GM12878 (cell line): ENCODE data around the gene SERPINH1. TPM values are rescaled to one million over a fixed set of nuclear protein-coding genes. Genes with fewer than 3 reads are reported as not detected.

Source experiments
- ATAC-seq: fragments of 200-7000 bp; cut with Tn5 transposase; 3 replicates; pipeline ENCODE4 v1.9.1; 2020; ENCODE audit warnings: mild to moderate bottlenecking, moderate library complexity
- BruUV-seq: library from RNA; stranded (reverse); fragments of 400-500 nt; replicated peaks from 2 replicates; lab custom pipeline; 2021; lab: Mats Ljungman, UMichigan
- CTCF ChIA-PET: fragments of 300-600 bp; sonication (Branson Sonifier 250); formaldehyde crosslinking; extraction: SDS; loops from one replicate; lab custom pipeline; 2021; ENCODE audit warnings: inconsistent platforms; lab: Yijun Ruan, JAX
- POLR2A ChIA-PET: fragments of 350-600 bp; formaldehyde crosslinking; extraction: SDS; loops from one replicate; lab custom pipeline; 2021; ENCODE audit warnings: inconsistent platforms; lab: Charles Lee
- RAD21 ChIA-PET: fragments of 300-600 bp; sonication (Branson Sonifier 250); formaldehyde crosslinking; loops from one replicate; lab custom pipeline; 2023; ENCODE audit warnings: antibody characterized with exemption; ENCODE audit not compliant: unreplicated experiment; lab: Charles Lee
- SMC1A ChIA-PET: fragments of 300-600 bp; sonication (Branson Sonifier 250); formaldehyde crosslinking; loops from one replicate; lab custom pipeline; 2023; ENCODE audit not compliant: unreplicated experiment, uncharacterized antibody; lab: Charles Lee
- DNase-seq: peaks from one replicate; pipeline ENCODE4 v3.0.0-alpha.2; 2011; ENCODE audit warnings: low read depth, low spot score
- FAIRE-seq: peaks from 3 replicates; lab custom pipeline; 2011; peaks lifted over from hg19 to GRCh38; lab: Jason Lieb, UNC
- H2AFZ ChIP-seq: 2 replicates; pipeline ENCODE4 v1.6.0; 2011; ENCODE audit warnings: low read depth, low read length, control low read depth; ENCODE audit not compliant: control insufficient read depth
- H3K27ac ChIP-seq: 2 replicates; pipeline ENCODE4 v1.5.1; 2011; ENCODE audit warnings: control low read depth; ENCODE audit not compliant: control insufficient read depth, insufficient read depth
- H3K27me3 ChIP-seq, 2 experiments: replicated peaks in 1 of 2; 2 replicates each; pipeline versions ENCODE4 v1.6.0 to v1.6.1; 2011; ENCODE audit warnings: low read length in 1 of 2; ENCODE audit not compliant: control insufficient read depth in 2 of 2, insufficient read depth in 2 of 2
- H3K36me3 ChIP-seq, 2 experiments: 2 replicates each; pipeline ENCODE4 v1.5.1; 2011; ENCODE audit warnings: low read length in 1 of 2; ENCODE audit not compliant: control insufficient read depth in 2 of 2, insufficient read depth in 2 of 2
- H3K4me1 ChIP-seq: 2 replicates; pipeline ENCODE4 v1.6.1; 2011; ENCODE audit warnings: mild to moderate bottlenecking, low read length, moderate library complexity, mixed read lengths; ENCODE audit not compliant: control insufficient read depth, insufficient read depth
- H3K4me2 ChIP-seq: 2 replicates; pipeline ENCODE4 v1.6.0; 2011; ENCODE audit warnings: control low read depth; ENCODE audit not compliant: control insufficient read depth, insufficient read depth
- H3K4me3 ChIP-seq: fragments of 200-600 bp; sonication (generic); 2 replicates; pipeline ENCODE4 v1.5.1; 2016
- H3K79me2 ChIP-seq: 2 replicates; pipeline ENCODE4 v1.6.0; 2011; ENCODE audit warnings: low read length; ENCODE audit not compliant: control insufficient read depth, insufficient read depth
- H3K9ac ChIP-seq: 2 replicates; pipeline ENCODE4 v1.8.0; 2011; ENCODE audit warnings: low read length, control low read depth, mixed read lengths; ENCODE audit not compliant: control insufficient read depth, insufficient read depth
- H3K9me3 ChIP-seq: replicated peaks from 3 replicates; pipeline ENCODE4 v1.5.1; 2011; ENCODE audit warnings: mild to moderate bottlenecking, low read length; ENCODE audit not compliant: control insufficient read depth, insufficient read depth
- H4K20me1 ChIP-seq: 2 replicates; pipeline ENCODE4 v1.6.0; 2011; ENCODE audit not compliant: control insufficient read depth, insufficient read depth
- CHD1 ChIP-seq: IDR thresholded peaks from 2 replicates; pipeline ENCODE4 v1.6.1; 2012; ENCODE audit warnings: low read depth, low read length, improper control_type of control experiment
- FOXK2 ChIP-seq: fragments of 450-650 bp; IDR thresholded peaks from 2 replicates; pipeline ENCODE4 v1.6.1; 2017; ENCODE audit warnings: mild to moderate bottlenecking, moderate library complexity
- HDGF ChIP-seq: fragments of 450-650 bp; IDR thresholded peaks from 2 replicates; pipeline ENCODE4 v1.6.1; 2016; ENCODE audit warnings: antibody characterized with exemption
- IRF4 ChIP-seq: IDR thresholded peaks from 2 replicates; pipeline ENCODE4 v1.6.1; 2011; ENCODE audit warnings: low read depth, low read length
- KAT2A ChIP-seq: conservative IDR thresholded peaks from 2 replicates; pipeline ENCODE4 v1.6.1; 2011; ENCODE audit warnings: low read depth, low read length; ENCODE audit not compliant: control insufficient read depth
- MTA2 ChIP-seq: fragments of 450-650 bp; IDR thresholded peaks from 2 replicates; pipeline ENCODE4 v1.6.1; 2016; ENCODE audit warnings: low read depth, mild to moderate bottlenecking, moderate library complexity
- PAX5 ChIP-seq: IDR thresholded peaks from 2 replicates; pipeline ENCODE4 v1.6.1; 2011; ENCODE audit warnings: low read depth, low read length, borderline replicate concordance
- POLR2AphosphoS5 ChIP-seq: IDR thresholded peaks from 2 replicates; pipeline ENCODE4 v1.6.1; 2011; ENCODE audit warnings: mild to moderate bottlenecking, low read length, inconsistent platforms
- TCF3 ChIP-seq: IDR thresholded peaks from 2 replicates; pipeline ENCODE4 v1.6.1; 2012; ENCODE audit warnings: low read depth, mild to moderate bottlenecking, low read length, borderline replicate concordance; ENCODE audit not compliant: insufficient read depth
- ZNF622 ChIP-seq: fragments of 450-650 bp; IDR thresholded peaks from 2 replicates; pipeline ENCODE4 v1.6.1; 2017; ENCODE audit warnings: mild to moderate bottlenecking, inconsistent platforms
- WGBS: methylation state at CpG from one replicate; pipeline ENCODE4 v1.1.6; 2016; ENCODE audit warnings: low lambda C conversion rate; ENCODE audit not compliant: insufficient replicate concordance, insufficient coverage; ENCODE audit errors: missing lambda C conversion rate; 5-methylcytosine and 5-hydroxymethylcytosine counted together
- in situ Hi-C: fragments of 300-500 bp; cut with MboI; formaldehyde crosslinking; loops from 9 replicates; pipeline ENCODE4 v1.14.3; 2018; ENCODE audit warnings: mixed read lengths
- intact Hi-C: fragments of 100-400 bp; cut with micrococcal nuclease; formaldehyde crosslinking; loops from one replicate; pipeline ENCODE4 v1.14.2; 2022; ENCODE audit not compliant: unreplicated experiment
- polyA plus RNA-seq, 11 experiments: library from polyadenylated mRNA; depleted of rRNA in 4 of 11; unstranded in 6 of 11; stranded (reverse) in 5 of 11; fragments of >200 nt; fragmentation: Nextera tagmentation in 4 of 11; fragmentation: Illumina TruSeq in 1 of 11; extraction: Ambion mirVana in 4 of 11; extraction: Trizol in 1 of 11; gene quantifications; 1 replicate in 1 of 11; 2 replicates in 10 of 11; pipeline versions ENCODE4 v1.2.1 to v1.2.3, GENCODE V29; 2011 to 2016; ENCODE audit warnings: inconsistent platforms in 2 of 11, missing spikeins in 2 of 11, low read depth in 1 of 11
- total RNA-seq, 4 experiments: library from RNA; depleted of rRNA in 3 of 4; stranded (reverse); fragments of >200 nt in 3 of 4; fragmentation: Illumina TruSeq in 1 of 4; extraction: Trizol in 1 of 4; gene quantifications; 2 replicates each; pipeline versions ENCODE4 v1.2.1 to v1.2.3, GENCODE V29; 2013 to 2021
- TF ChIP-seq, protein P1 (sequence below): fragments of 450-650 bp; IDR thresholded peaks from 2 replicates; pipeline ENCODE4 v1.6.1; 2017; ENCODE audit warnings: borderline replicate concordance
- TF ChIP-seq, protein P2 (sequence below): fragments of 450-650 bp; formaldehyde crosslinking; IDR thresholded peaks from 2 replicates; pipeline ENCODE4 v1.4.0; 2020; ENCODE audit warnings: mild to moderate bottlenecking, moderate library complexity

Gene SERPINH1
- total and polyA plus RNA-seq, 10 of the 15 experiments (the other 5 are each of a cell fraction or from before 2014, with no cell fraction given): 0.34 to 19.8 (median 13.7) TPM

- in situ Hi-C loops: no loop called here
- CTCF ChIA-PET: interaction anchor here (1.1 to 1.9 kb wide), 2 partner anchors 9 to 140 kb away, joined by 3 to 8 read pairs; no protein-coding TSS in a partner anchor
Measured at GRCh38 chr11:75589051-75589450, 27.0 kb downstream of the SERPINH1 start.

More at GRCh38 chr11:75589051-75589450, 27.0 kb downstream of the SERPINH1 start:
- Histone ChIP-seq H3K36me3 (no peaks in the 10 kb centered on the region), H3K4me3 (no peak overlapping the region), H3K9ac (no peak overlapping the region), H3K4me2 (no peak overlapping the region), H3K27me3 (no peaks in the 10 kb centered on the region), H3K9me3 (no peaks in the 10 kb centered on the region), H2AFZ (no peak overlapping the region), H3K79me2 (no peaks in the 10 kb centered on the region), H4K20me1 (no peaks in the 10 kb centered on the region), H3K4me1 (no peaks in the 10 kb centered on the region; the same call in 1 of the 2 replicates), H3K27ac (no peak overlapping the region)
- FAIRE-seq (no peak), ATAC-seq (no peak), DNase-seq (no peak)
- BruUV-seq: no TSS peak
- TF ChIP-seq HDGF (no peak), KAT2A (no peak), TCF3 (no peak), ZNF622 (no peak), FOXK2 (no peak), IRF4 (no peak), POLR2AphosphoS5 (no peak), MTA2 (no peak), CHD1 (no peak), PAX5 (no peak)
- TF ChIP-seq, protein P1, sequence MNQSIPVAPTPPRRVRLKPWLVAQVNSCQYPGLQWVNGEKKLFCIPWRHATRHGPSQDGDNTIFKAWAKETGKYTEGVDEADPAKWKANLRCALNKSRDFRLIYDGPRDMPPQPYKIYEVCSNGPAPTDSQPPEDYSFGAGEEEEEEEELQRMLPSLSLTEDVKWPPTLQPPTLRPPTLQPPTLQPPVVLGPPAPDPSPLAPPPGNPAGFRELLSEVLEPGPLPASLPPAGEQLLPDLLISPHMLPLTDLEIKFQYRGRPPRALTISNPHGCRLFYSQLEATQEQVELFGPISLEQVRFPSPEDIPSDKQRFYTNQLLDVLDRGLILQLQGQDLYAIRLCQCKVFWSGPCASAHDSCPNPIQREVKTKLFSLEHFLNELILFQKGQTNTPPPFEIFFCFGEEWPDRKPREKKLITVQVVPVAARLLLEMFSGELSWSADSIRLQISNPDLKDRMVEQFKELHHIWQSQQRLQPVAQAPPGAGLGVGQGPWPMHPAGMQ: no peak
- TF ChIP-seq, protein P2, sequence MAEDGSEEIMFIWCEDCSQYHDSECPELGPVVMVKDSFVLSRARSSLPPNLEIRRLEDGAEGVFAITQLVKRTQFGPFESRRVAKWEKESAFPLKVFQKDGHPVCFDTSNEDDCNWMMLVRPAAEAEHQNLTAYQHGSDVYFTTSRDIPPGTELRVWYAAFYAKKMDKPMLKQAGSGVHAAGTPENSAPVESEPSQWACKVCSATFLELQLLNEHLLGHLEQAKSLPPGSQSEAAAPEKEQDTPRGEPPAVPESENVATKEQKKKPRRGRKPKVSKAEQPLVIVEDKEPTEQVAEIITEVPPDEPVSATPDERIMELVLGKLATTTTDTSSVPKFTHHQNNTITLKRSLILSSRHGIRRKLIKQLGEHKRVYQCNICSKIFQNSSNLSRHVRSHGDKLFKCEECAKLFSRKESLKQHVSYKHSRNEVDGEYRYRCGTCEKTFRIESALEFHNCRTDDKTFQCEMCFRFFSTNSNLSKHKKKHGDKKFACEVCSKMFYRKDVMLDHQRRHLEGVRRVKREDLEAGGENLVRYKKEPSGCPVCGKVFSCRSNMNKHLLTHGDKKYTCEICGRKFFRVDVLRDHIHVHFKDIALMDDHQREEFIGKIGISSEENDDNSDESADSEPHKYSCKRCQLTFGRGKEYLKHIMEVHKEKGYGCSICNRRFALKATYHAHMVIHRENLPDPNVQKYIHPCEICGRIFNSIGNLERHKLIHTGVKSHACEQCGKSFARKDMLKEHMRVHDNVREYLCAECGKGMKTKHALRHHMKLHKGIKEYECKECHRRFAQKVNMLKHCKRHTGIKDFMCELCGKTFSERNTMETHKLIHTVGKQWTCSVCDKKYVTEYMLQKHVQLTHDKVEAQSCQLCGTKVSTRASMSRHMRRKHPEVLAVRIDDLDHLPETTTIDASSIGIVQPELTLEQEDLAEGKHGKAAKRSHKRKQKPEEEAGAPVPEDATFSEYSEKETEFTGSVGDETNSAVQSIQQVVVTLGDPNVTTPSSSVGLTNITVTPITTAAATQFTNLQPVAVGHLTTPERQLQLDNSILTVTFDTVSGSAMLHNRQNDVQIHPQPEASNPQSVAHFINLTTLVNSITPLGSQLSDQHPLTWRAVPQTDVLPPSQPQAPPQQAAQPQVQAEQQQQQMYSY (CRISPR knock-in tag): no peak
- ChIA-PET POLR2A (no interaction called here), RAD21 (no interaction called here), SMC1A (no interaction called here)
- intact Hi-C loops: no loop called here
- WGBS: 17% methylated on average over 7 of the region's 7 CpGs
